SU-DHL-6 (cell line): Measurements from ENCODE around the gene FAM111B.
"Not testable (repeated sequence)": the region's sequence is repeated elsewhere in the genome, so short reads cannot be mapped to it uniquely, and the experiment has no call there.

Experiments
- H2AFZ ChIP-seq: fragments of 200-600 bp; sonication (generic); 2 replicates; pipeline ENCODE4 v1.6.1; 2014; ENCODE audit warnings: low read depth, mild to moderate bottlenecking, moderate library complexity, mixed read lengths, antibody characterized with exemption, low read length; ENCODE audit not compliant: severe bottlenecking
- H3F3A ChIP-seq: fragments of 200-600 bp; shearing (Covaris generic); 2 replicates; pipeline ENCODE4 v1.6.0; 2016; ENCODE audit warnings: antibody characterized with exemption, mild to moderate bottlenecking; ENCODE audit not compliant: insufficient read depth
- H3K27ac ChIP-seq: fragments of 200-600 bp; sonication (generic); 2 replicates; pipeline ENCODE4 v1.5.1; 2016; ENCODE audit warnings: low read depth, mild to moderate bottlenecking, low read length, moderate library complexity, mixed read lengths
- H3K27me3 ChIP-seq: fragments of 200-600 bp; sonication (generic), shearing (Covaris generic); 2 replicates; pipeline ENCODE4 v1.6.0; 2014; ENCODE audit warnings: mild to moderate bottlenecking, low read length
- H3K36me3 ChIP-seq: fragments of 200-600 bp; sonication (generic); 2 replicates; pipeline ENCODE4 v1.6.1; 2014; ENCODE audit warnings: mild to moderate bottlenecking, low read length, mixed read lengths
- H3K4me2 ChIP-seq: fragments of 300-600, 200-600 bp; shearing (Covaris generic), sonication (generic); 2 replicates; pipeline ENCODE4 v1.6.0; 2014; ENCODE audit warnings: low read length, low read depth, mild to moderate bottlenecking; ENCODE audit not compliant: poor library complexity, severe bottlenecking
- H3K4me3 ChIP-seq: fragments of 200-600 bp; sonication (generic); 2 replicates; pipeline ENCODE4 v1.5.1; 2014; ENCODE audit warnings: antibody characterized with exemption, low read length, mild to moderate bottlenecking, mixed read lengths; ENCODE audit not compliant: insufficient read depth, poor library complexity, severe bottlenecking
- H3K79me2 ChIP-seq: fragments of 200-600 bp; sonication (generic); 2 replicates; pipeline ENCODE4 v1.6.1; 2014; ENCODE audit warnings: mild to moderate bottlenecking, low read length, moderate library complexity; ENCODE audit not compliant: insufficient read depth
- H3K9ac ChIP-seq: fragments of 200-600 bp; sonication (generic); 2 replicates; pipeline ENCODE4 v1.7.0; 2014; ENCODE audit warnings: mild to moderate bottlenecking, low read length
- H3K9me2 ChIP-seq: fragments of 200-600 bp; sonication (generic); replicated peaks from 2 replicates; pipeline ENCODE4 v1.6.1; 2014; ENCODE audit warnings: low read length; ENCODE audit not compliant: insufficient read depth
- H3K9me3 ChIP-seq: fragments of 200-600 bp; sonication (generic); 2 replicates; pipeline ENCODE4 v1.6.1; 2014; ENCODE audit warnings: low read length, mixed read lengths; ENCODE audit not compliant: insufficient read depth
- H4K20me1 ChIP-seq: fragments of 200-600 bp; sonication (generic); 2 replicates; pipeline ENCODE4 v1.6.1; 2014; ENCODE audit warnings: low read depth, mild to moderate bottlenecking, antibody characterized with exemption, low read length, moderate library complexity, mixed read lengths
- CTCF ChIP-seq: fragments of 200-600 bp; sonication (generic); IDR thresholded peaks from one replicate; pipeline ENCODE4 v1.5.1; 2017; ENCODE audit warnings: antibody characterized with exemption, mild to moderate bottlenecking, low read length, moderate library complexity; ENCODE audit not compliant: insufficient read depth, poor library complexity, severe bottlenecking
- EZH2phosphoT487 ChIP-seq: fragments of 200-600 bp; sonication (generic), shearing (Covaris generic); conservative IDR thresholded peaks from 2 replicates; pipeline ENCODE4 v1.6.1; 2018; ENCODE audit warnings: mild to moderate bottlenecking, antibody characterized with exemption, low read length, moderate library complexity, mixed read lengths

Gene FAM111B

GRCh38 chr11:59117774-59118173 lies 10.7 kb downstream of the FAM111B start:
- H3K27ac ChIP-seq: no peak overlapping the region
- peaks cover 46% of the 10 kb centered on the region for H3K79me2 ChIP-seq
- peaks cover 57% of the 10 kb centered on the region; the same call in 1 of the 2 replicates for H3K9me3 ChIP-seq

GRCh38 chr11:59119826-59120225 lies 12.8 kb downstream of the FAM111B start:
- no peak overlapping the region for H3K9ac ChIP-seq
- H3K27ac ChIP-seq: no peak overlapping the region
- no peak overlapping the region for H3K4me3 ChIP-seq
- no peak for TF ChIP-seq EZH2phosphoT487
- no peak for TF ChIP-seq CTCF
- no peaks in the 10 kb centered on the region for H4K20me1 ChIP-seq
- H3K79me2 ChIP-seq: peaks cover 29% of the 10 kb centered on the region
- peaks cover 67% of the 10 kb centered on the region; the same call in 1 of the 2 replicates for H3K9me3 ChIP-seq
- no peak overlapping the region for H3K4me2 ChIP-seq
- H3K27me3 ChIP-seq: no peaks in the 10 kb centered on the region
- peaks cover 19% of the 10 kb centered on the region; the same call in 1 of the 2 replicates for H3F3A ChIP-seq
- H2AFZ ChIP-seq: no peak overlapping the region
- H3K9me2 ChIP-seq: no peaks in the 10 kb centered on the region
- peaks cover 97% of the 10 kb centered on the region for H3K36me3 ChIP-seq

More at GRCh38 chr11:59117774-59118173, 10.7 kb downstream of the FAM111B start:
- H3K27me3 ChIP-seq: no peaks in the 10 kb centered on the region
- H3K9ac ChIP-seq: no peak overlapping the region
- peaks cover 97% of the 10 kb centered on the region for H3K36me3 ChIP-seq
- no peak overlapping the region for H3K4me2 ChIP-seq
- no peaks in the 10 kb centered on the region for H3K9me2 ChIP-seq
- TF ChIP-seq CTCF (no peak), EZH2phosphoT487 (no peak)
- peaks cover 11% of the 10 kb centered on the region; the same call in 1 of the 2 replicates for H3F3A ChIP-seq
- no peak overlapping the region for H3K4me3 ChIP-seq
- no peaks in the 10 kb centered on the region for H4K20me1 ChIP-seq
- H2AFZ ChIP-seq: no peak overlapping the region

- no peak overlapping the region for H3K4me3 ChIP-seq
- peak overlapping the region; percentile 78 for H2AFZ ChIP-seq
- H3K27me3 ChIP-seq: no peaks in the 10 kb centered on the region
- peak overlapping the region; percentile 32 for H3K4me2 ChIP-seq
- H3K27ac ChIP-seq: no peak overlapping the region
- H3K9me3 ChIP-seq: peaks cover 30% of the 10 kb centered on the region
- H3K9me2 ChIP-seq: no peaks in the 10 kb centered on the region
- H3K9ac ChIP-seq: 0 out of 2 replicates have a peak overlapping the region, but pooled peaks have one; percentile 21
- no peaks in the 10 kb centered on the region; the same call in 1 of the 2 replicates for H3F3A ChIP-seq
- H3K79me2 ChIP-seq: no peaks in the 10 kb centered on the region
- no peaks in the 10 kb centered on the region for H4K20me1 ChIP-seq
- H3K36me3 ChIP-seq: peaks cover 27% of the 10 kb centered on the region
- TF ChIP-seq EZH2phosphoT487: no peak
- peak; percentile 94 for TF ChIP-seq CTCF
These were observed 28.8 kb downstream of the FAM111B start for GRCh38 chr11:59135648-59136461.

DNA sequence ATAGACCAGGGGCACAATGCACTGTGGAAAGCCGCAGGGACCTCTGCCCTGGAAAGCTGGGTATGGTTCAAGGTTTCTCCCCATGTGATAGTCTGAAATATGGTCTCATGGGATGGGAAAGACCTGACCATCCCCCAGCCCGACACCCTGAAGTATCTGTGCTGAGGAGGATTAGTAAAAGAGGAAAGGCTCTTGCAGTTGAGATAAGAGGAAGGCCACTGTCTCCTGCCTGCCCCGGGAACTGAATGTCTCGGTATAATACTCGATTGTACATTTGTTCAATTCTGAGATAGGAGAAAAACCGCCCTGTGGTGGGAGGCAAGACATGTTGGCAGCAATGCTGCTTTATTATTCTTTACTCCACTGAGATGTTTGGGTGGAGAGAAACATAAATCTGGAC lies 29.5 kb downstream of the FAM111B start:
- not testable (repeated sequence) for H3K27me3 ChIP-seq, H2AFZ ChIP-seq

More for the DNA sequence above, 29.5 kb downstream of the FAM111B start:
- Histone ChIP-seq H3K9me3 (peaks cover 23% of the 10 kb centered on the region), H3K36me3 (peaks cover 27% of the 10 kb centered on the region)
- H3K27ac ChIP-seq, H3K9ac ChIP-seq, H4K20me1 ChIP-seq, H3K4me3 ChIP-seq, H3K4me2 ChIP-seq, H3F3A ChIP-seq, H3K9me2 ChIP-seq, H3K79me2 ChIP-seq: not testable (repeated sequence)
